Astrocyte (in vitro differentiated cells and primary cell): ENCODE results near the gene SMAD9. TPM values are rescaled to one million over a fixed set of nuclear protein-coding genes. Genes with fewer than 3 reads are reported as not detected.

Source experiments
- DNase-seq: peaks from one replicate; pipeline ENCODE4 v3.0.0-alpha.2; 2010; ENCODE audit warnings: low read depth
- FAIRE-seq: peaks from 2 replicates; lab custom pipeline; 2011; peaks lifted over from hg19 to GRCh38; lab: Jason Lieb, UNC
- H2AFZ ChIP-seq: 2 replicates; pipeline ENCODE4 v1.6.0; 2012; ENCODE audit warnings: low read depth, low read length, inconsistent platforms
- H3K27ac ChIP-seq: 2 replicates; pipeline ENCODE4 v1.5.1; 2011; ENCODE audit warnings: low read depth, low read length, inconsistent platforms
- H3K27me3 ChIP-seq: 2 replicates; pipeline ENCODE4 v1.6.0; 2011; ENCODE audit warnings: low read length, inconsistent platforms; ENCODE audit not compliant: insufficient read depth
- H3K36me3 ChIP-seq: 2 replicates; pipeline ENCODE4 v1.5.1; 2011; ENCODE audit warnings: low read length, inconsistent platforms; ENCODE audit not compliant: insufficient read depth
- H3K4me1 ChIP-seq: 2 replicates; pipeline ENCODE4 v1.5.1; 2011; ENCODE audit warnings: low read length, inconsistent platforms; ENCODE audit not compliant: insufficient read depth
- H3K4me2 ChIP-seq: 2 replicates; pipeline ENCODE4 v1.6.0; 2012; ENCODE audit warnings: low read length, inconsistent platforms
- H3K4me3 ChIP-seq: 2 replicates; pipeline ENCODE4 v1.5.1; 2011; ENCODE audit warnings: low read depth, mild to moderate bottlenecking, low read length, inconsistent platforms; ENCODE audit not compliant: insufficient read depth
- H3K79me2 ChIP-seq: 2 replicates; pipeline ENCODE4 v1.6.0; 2012; ENCODE audit warnings: mild to moderate bottlenecking, low read length, inconsistent platforms; ENCODE audit not compliant: insufficient read depth
- H3K9ac ChIP-seq: 2 replicates; pipeline ENCODE4 v1.6.0; 2012; ENCODE audit warnings: mild to moderate bottlenecking, low read length, inconsistent platforms
- H3K9me3 ChIP-seq: 2 replicates; pipeline ENCODE4 v1.5.1; 2012; ENCODE audit warnings: low read depth, mild to moderate bottlenecking, low read length, inconsistent platforms; ENCODE audit not compliant: insufficient read depth
- H4K20me1 ChIP-seq: 2 replicates; pipeline ENCODE4 v1.6.0; 2012; ENCODE audit warnings: low read length, inconsistent platforms; ENCODE audit not compliant: insufficient read depth
- H3K27ac Mint-ChIP-seq: one replicate; pipeline ENCODE4 v1.8.0; 2021; ENCODE audit warnings: mild to moderate bottlenecking, mixed read lengths; ENCODE audit not compliant: unreplicated experiment
- H3K27me3 Mint-ChIP-seq: one replicate; pipeline ENCODE4 v1.8.0; 2021; ENCODE audit warnings: low read depth, mixed read lengths; ENCODE audit not compliant: unreplicated experiment
- H3K36me3 Mint-ChIP-seq: one replicate; pipeline ENCODE4 v1.8.0; 2021; ENCODE audit warnings: low read depth, mixed read lengths; ENCODE audit not compliant: unreplicated experiment
- H3K4me1 Mint-ChIP-seq: one replicate; pipeline ENCODE4 v1.8.0; 2021; ENCODE audit warnings: low read depth, mixed read lengths; ENCODE audit not compliant: unreplicated experiment
- H3K4me3 Mint-ChIP-seq: one replicate; pipeline ENCODE4 v1.8.0; 2021; ENCODE audit warnings: mild to moderate bottlenecking, moderate library complexity, mixed read lengths; ENCODE audit not compliant: unreplicated experiment
- H3K9me3 Mint-ChIP-seq: one replicate; pipeline ENCODE4 v1.8.0; 2021; ENCODE audit warnings: mild to moderate bottlenecking, mixed read lengths; ENCODE audit not compliant: unreplicated experiment
- CTCF ChIP-seq: IDR thresholded peaks from 2 replicates; pipeline ENCODE4 v1.5.1; 2011; ENCODE audit warnings: low read depth, mild to moderate bottlenecking, inconsistent platforms, low read length, moderate library complexity; ENCODE audit not compliant: insufficient read depth
- EZH2 ChIP-seq: IDR thresholded peaks from 2 replicates; pipeline ENCODE4 v1.6.1; 2012; ENCODE audit warnings: mild to moderate bottlenecking, low read length, inconsistent platforms; ENCODE audit not compliant: insufficient read depth
- total RNA-seq: library from RNA; stranded (reverse); gene quantifications from 2 replicates; pipeline ENCODE4 v1.2.1, GENCODE V29; 2021

Gene SMAD9
- total RNA-seq, 1 donor from 2014 or later = 2.8 TPM

GRCh38 chr13:36918246-36919131 lies 1.5 kb downstream of the SMAD9 start:
- TF ChIP-seq CTCF (no peak), EZH2 (no peak)
- peak; percentile 29 for DNase-seq
- peak overlapping the region; percentile 93 for H3K4me2 ChIP-seq
- no peaks in the 10 kb centered on the region for H3K79me2 ChIP-seq
- Mint-ChIP-seq H3K4me1 (peaks cover 19% of the 10 kb centered on the region), H3K27ac (peak overlapping the region; percentile 59), H3K27me3 (peaks cover 3% of the 10 kb centered on the region), H3K9me3 (no peaks in the 10 kb centered on the region), H3K4me3 (peak overlapping the region; percentile 88), H3K36me3 (no peaks in the 10 kb centered on the region)
- peak; percentile 71 for FAIRE-seq
- H4K20me1 ChIP-seq = no peaks in the 10 kb centered on the region
- H3K27me3 ChIP-seq = no peaks in the 10 kb centered on the region
- peak overlapping the region; percentile 19 for H3K27ac ChIP-seq
- no peaks in the 10 kb centered on the region for H3K9me3 ChIP-seq
- peak overlapping the region; percentile 81 for H3K9ac ChIP-seq
- H3K4me3 ChIP-seq = peak overlapping the region; percentile 77
- H3K4me1 ChIP-seq = peaks cover 7% of the 10 kb centered on the region
- H3K36me3 ChIP-seq = no peaks in the 10 kb centered on the region
- H2AFZ ChIP-seq = peak overlapping the region; percentile 90

GRCh38 chr13:36917311-36917710 lies 2.7 kb downstream of the SMAD9 start:
- Histone ChIP-seq H3K4me3 (no peak overlapping the region), H3K79me2 (no peaks in the 10 kb centered on the region), H3K4me1 (peaks cover 7% of the 10 kb centered on the region), H2AFZ (no peak overlapping the region), H3K9me3 (no peaks in the 10 kb centered on the region), H3K27ac (no peak overlapping the region), H3K4me2 (no peak overlapping the region), H4K20me1 (no peaks in the 10 kb centered on the region), H3K36me3 (no peaks in the 10 kb centered on the region), H3K27me3 (no peaks in the 10 kb centered on the region), H3K9ac (no peak overlapping the region)
- peak; percentile 17 for FAIRE-seq
- Mint-ChIP-seq H3K4me1 (peaks cover 19% of the 10 kb centered on the region), H3K36me3 (no peaks in the 10 kb centered on the region), H3K9me3 (no peaks in the 10 kb centered on the region), H3K27ac (no peak overlapping the region), H3K27me3 (peaks cover 3% of the 10 kb centered on the region), H3K4me3 (no peak overlapping the region)
- TF ChIP-seq EZH2 (no peak), CTCF (no peak)
- DNase-seq = no peak
